Smooth muscle cell (in vitro differentiated cells): ENCODE results near the gene CTDP1. TPM values are rescaled to one million over a fixed set of nuclear protein-coding genes. Genes with fewer than 3 reads are reported as not detected.

ENCODE experiments used
- DNase-seq: peaks from one replicate; lab custom pipeline; 2025; ENCODE audit not compliant: unreplicated experiment; lab: John Stamatoyannopoulos, UW
- H2AFZ ChIP-seq: fragments of 200-600 bp; sonication (generic); 2 replicates; pipeline ENCODE4 v1.6.0; 2016; ENCODE audit warnings: antibody characterized with exemption, low read depth, mild to moderate bottlenecking
- H3F3A ChIP-seq: fragments of 200-600 bp; sonication (generic); 2 replicates; pipeline ENCODE4 v1.6.0; 2017; ENCODE audit warnings: antibody characterized with exemption, low read depth
- H3K27ac ChIP-seq: fragments of 200-600 bp; sonication (generic); 2 replicates; pipeline ENCODE4 v1.5.1; 2016; ENCODE audit warnings: low read depth, mild to moderate bottlenecking
- H3K27me3 ChIP-seq: fragments of 200-600 bp; sonication (generic); 2 replicates; pipeline ENCODE4 v1.6.1; 2016; ENCODE audit warnings: low read depth, mild to moderate bottlenecking
- H3K36me3 ChIP-seq: fragments of 200-600 bp; sonication (generic); 2 replicates; pipeline ENCODE4 v1.5.1; 2016; ENCODE audit warnings: low read depth
- H3K4me1 ChIP-seq: fragments of 200-600 bp; sonication (generic); 2 replicates; pipeline ENCODE4 v1.5.1; 2016; ENCODE audit warnings: low read depth
- H3K4me2 ChIP-seq: fragments of 200-600 bp; sonication (generic); 2 replicates; pipeline ENCODE4 v1.6.0; 2016; ENCODE audit warnings: mild to moderate bottlenecking
- H3K4me3 ChIP-seq: fragments of 200-600 bp; sonication (generic); 2 replicates; pipeline ENCODE4 v1.5.1; 2016; ENCODE audit warnings: mild to moderate bottlenecking
- H3K79me2 ChIP-seq: fragments of 200-600 bp; sonication (generic); 2 replicates; pipeline ENCODE4 v1.6.0; 2016; ENCODE audit warnings: low read depth, mild to moderate bottlenecking
- H3K9ac ChIP-seq: fragments of 200-600 bp; sonication (generic); 2 replicates; pipeline ENCODE4 v1.6.0; 2016; ENCODE audit warnings: low read depth
- H3K9me3 ChIP-seq: fragments of 200-600 bp; sonication (generic); replicated peaks from 2 replicates; pipeline ENCODE4 v1.5.1; 2016; ENCODE audit warnings: low read depth
- H4K20me1 ChIP-seq: fragments of 200-600 bp; sonication (generic); 2 replicates; pipeline ENCODE4 v1.6.0; 2016; ENCODE audit warnings: low read depth
- CTCF ChIP-seq: fragments of 200-600 bp; sonication (generic); IDR thresholded peaks from 2 replicates; pipeline ENCODE4 v1.5.1; 2017; ENCODE audit warnings: borderline replicate concordance, mild to moderate bottlenecking, antibody characterized with exemption; ENCODE audit not compliant: insufficient read depth, poor library complexity, severe bottlenecking
- WGBS: methylation state at CpG from one replicate; pipeline ENCODE4 v1.1.7; 2016; ENCODE audit warnings: low lambda C conversion rate; 5-methylcytosine and 5-hydroxymethylcytosine counted together
- polyA plus RNA-seq: library from polyadenylated mRNA; unstranded; fragments of >200 nt; fragmentation: Nextera tagmentation; extraction: Ambion mirVana; gene quantifications from 2 replicates; pipeline ENCODE4 v1.2.1, GENCODE V29; 2016
- total RNA-seq: library from RNA; depleted of rRNA; stranded (reverse); fragments of >200 nt; gene quantifications from 2 replicates; pipeline ENCODE4 v1.2.3, GENCODE V29; 2014

The CTDP1 gene
- total and polyA plus RNA-seq, 2 experiments from 2014 or later: 14.1 to 18.4 TPM

GRCh38 chr18:79678665-79679551, 695 bp upstream of the CTDP1 start:
- Histone ChIP-seq H3K9me3 (no peaks in the 10 kb centered on the region), H3K9ac (peak overlapping the region; percentile 98), H3K4me1 (peaks cover 8% of the 10 kb centered on the region), H3K4me2 (peak overlapping the region; percentile 99), H3F3A (no peaks in the 10 kb centered on the region), H3K27me3 (no peaks in the 10 kb centered on the region), H4K20me1 (peaks cover 38% of the 10 kb centered on the region), H3K36me3 (no peaks in the 10 kb centered on the region), H2AFZ (peak overlapping the region; percentile 96), H3K4me3 (peak overlapping the region; percentile 94), H3K79me2 (peaks cover 50% of the 10 kb centered on the region), H3K27ac (peak overlapping the region; percentile 99)
- peak; percentile 94 for DNase-seq
- WGBS: 2% methylated on average over 71 of the region's 77 CpGs
- no peak for TF ChIP-seq CTCF

GRCh38 chr18:79680100-79680879, 687 bp downstream of the CTDP1 start:
- no peaks in the 10 kb centered on the region for H3K9me3 ChIP-seq
- H3K79me2 ChIP-seq: peaks cover 64% of the 10 kb centered on the region
- H4K20me1 ChIP-seq: peaks cover 52% of the 10 kb centered on the region
- H3K27ac ChIP-seq: peak overlapping the region; percentile 99
- no peaks in the 10 kb centered on the region for H3K36me3 ChIP-seq
- peaks cover 8% of the 10 kb centered on the region for H3K4me1 ChIP-seq
- WGBS: 9% methylated on average over 49 of the region's 54 CpGs
- no peaks in the 10 kb centered on the region for H3F3A ChIP-seq
- peak; percentile 14 for TF ChIP-seq CTCF
- H3K4me3 ChIP-seq: peak overlapping the region; percentile 94
- peak overlapping the region; percentile 99 for H3K4me2 ChIP-seq
- no peak overlapping the region for H2AFZ ChIP-seq
- H3K27me3 ChIP-seq: no peaks in the 10 kb centered on the region
- H3K9ac ChIP-seq: peak overlapping the region; percentile 98
- no peak for DNase-seq

GRCh38 chr18:79680891-79681339, 1.3 kb downstream of the CTDP1 start:
- TF ChIP-seq CTCF: no peak
- H3K27ac ChIP-seq: no peak overlapping the region
- peaks cover 71% of the 10 kb centered on the region for H3K79me2 ChIP-seq
- peaks cover 58% of the 10 kb centered on the region for H4K20me1 ChIP-seq
- H3K36me3 ChIP-seq: no peaks in the 10 kb centered on the region
- no peak overlapping the region for H2AFZ ChIP-seq
- H3K4me1 ChIP-seq: peaks cover 8% of the 10 kb centered on the region
- peak overlapping the region; percentile 94 for H3K4me3 ChIP-seq
- peak overlapping the region; percentile 99 for H3K4me2 ChIP-seq
- peak overlapping the region; percentile 98 for H3K9ac ChIP-seq
- no peak for DNase-seq
- 83% methylated on average over 20 of the region's 20 CpGs for WGBS
- no peaks in the 10 kb centered on the region for H3K9me3 ChIP-seq
- no peaks in the 10 kb centered on the region for H3K27me3 ChIP-seq
- H3F3A ChIP-seq: no peaks in the 10 kb centered on the region
